GM10248 (cell line): ENCODE measurements around the gene GLA.

ENCODE experiments used
- CTCF ChIA-PET: fragments of 300-600 bp; sonication (Branson Sonifier 250); formaldehyde crosslinking; extraction: SDS; loops from one replicate; lab custom pipeline; 2021; ENCODE audit warnings: antibody characterized with exemption; lab: Yijun Ruan, JAX
- POLR2A ChIA-PET: fragments of 350-650 bp; sonication (Branson Sonifier 250); formaldehyde crosslinking; extraction: SDS; loops from one replicate; lab custom pipeline; 2020; ENCODE audit warnings: antibody characterized with exemption; lab: Yijun Ruan, JAX
- DNase-seq: peaks from one replicate; pipeline ENCODE4 v3.0.0; 2012; ENCODE audit errors: extremely low spot score
- CTCF ChIP-seq: IDR thresholded peaks from 2 replicates; pipeline ENCODE4 v1.5.1; 2012; ENCODE audit warnings: mild to moderate bottlenecking, low read depth; ENCODE audit errors: extremely low read depth, missing control alignments, control extremely low read depth

Gene GLA

GRCh38 chrX:101393530-101394305 lies 14.0 kb downstream of the GLA start:
- ChIA-PET POLR2A (interaction anchor here (0.8 kb wide), 1 partner anchor 10 kb away, joined by 4 read pairs; no protein-coding TSS in a partner anchor), CTCF (no interaction called here)
- no peak for TF ChIP-seq CTCF

GRCh38 chrX:101391831-101392230 lies 15.9 kb downstream of the GLA start:
- no peak for DNase-seq
- no peak for TF ChIP-seq CTCF
- POLR2A ChIA-PET: no interaction called here
- CTCF ChIA-PET: interaction anchor here (1.1 to 1.7 kb wide), 3 partner anchors 10 to 42 kb away, joined by 3 to 6 read pairs (median 3); no protein-coding TSS in a partner anchor

More at GRCh38 chrX:101393530-101394305, 14.0 kb downstream of the GLA start:
- no peak for DNase-seq

GRCh38 chrX:101390664-101391525 lies 16.8 kb downstream of the GLA start, which contains the start of gene RPL36A:
Gene RPL36A, plus strand, starts transcription at chrX:101391011. Its CDS starts 33 bp downstream, at chrX:101391044.
- POLR2A ChIA-PET: interaction anchor here (1.0 to 1.4 kb wide), 4 partner anchors 11 to 27 kb away, joined by 3 to 6 read pairs (median 4); partner anchors contain the start of genes GLA and HNRNPH2
- peak; percentile 78 for DNase-seq
- CTCF ChIA-PET: interaction anchor here (0.7 to 2.5 kb wide), 10 partner anchors 10 to 41 kb away, joined by 3 to 18 read pairs (median 4); partner anchors contain the start of genes GLA and HNRNPH2

GRCh38 chrX:101388604-101389003 lies 19.1 kb downstream of the GLA start:
- TF ChIP-seq CTCF: no peak
- CTCF ChIA-PET: no interaction called here
- POLR2A ChIA-PET: no interaction called here
- no peak for DNase-seq

More at GRCh38 chrX:101390664-101391525, 16.8 kb downstream of the GLA start, which contains the start of gene RPL36A:
- TF ChIP-seq CTCF: peak; percentile 63

- ChIA-PET CTCF (interaction anchor here (1.5 kb wide), 1 partner anchor 12 kb away, joined by 4 read pairs; no protein-coding TSS in a partner anchor), POLR2A (no interaction called here)
- TF ChIP-seq CTCF: no peak
- DNase-seq: no peak
Observed at GRCh38 chrX:101386542-101386885, 21.2 kb downstream of the GLA start.
